Measurements from ENCODE around the gene REC8.

The REC8 gene

DNA sequence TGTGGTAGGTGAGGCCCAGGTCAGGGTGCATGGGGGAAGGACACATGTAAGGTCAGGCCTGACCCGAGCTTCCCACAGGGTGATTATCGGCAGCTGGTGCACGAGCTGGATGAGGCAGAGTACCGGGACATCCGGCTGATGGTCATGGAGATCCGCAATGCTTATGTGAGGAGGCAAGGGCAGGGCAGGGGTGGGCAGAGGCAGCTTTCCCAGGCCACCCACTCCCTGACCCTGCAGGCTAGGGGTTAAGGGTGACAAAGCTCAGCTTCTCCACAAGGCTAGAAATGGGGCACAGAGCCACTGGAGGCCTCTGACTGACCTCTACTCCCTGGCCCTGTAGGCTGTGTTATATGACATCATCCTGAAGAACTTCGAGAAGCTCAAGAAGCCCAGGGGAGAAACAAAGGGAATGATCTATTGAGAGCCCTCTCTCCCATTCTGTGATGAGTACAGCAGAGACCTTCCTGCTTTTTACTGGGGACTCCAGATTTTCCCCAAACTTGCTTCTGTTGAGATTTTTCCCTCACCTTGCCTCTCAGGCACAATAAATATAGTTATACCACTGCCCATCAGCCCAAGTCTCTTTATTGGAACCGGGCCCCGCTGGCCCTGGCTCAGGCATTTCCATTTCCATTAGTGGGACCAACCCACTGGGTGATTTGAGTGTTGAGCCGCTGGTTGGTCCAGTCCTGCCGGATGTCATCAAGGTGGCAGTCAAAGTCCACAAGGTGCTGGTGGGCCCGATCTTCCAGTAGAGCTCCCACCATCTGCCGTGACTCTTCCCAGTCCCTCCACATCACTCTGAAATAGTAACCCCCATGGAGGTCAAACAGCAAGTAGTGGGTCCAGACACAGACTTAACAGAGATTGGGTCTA lies 33.2 kb upstream of the REC8 start:
- no peak for DNase-seq (ENCODE audit: low spot score)

DNA sequence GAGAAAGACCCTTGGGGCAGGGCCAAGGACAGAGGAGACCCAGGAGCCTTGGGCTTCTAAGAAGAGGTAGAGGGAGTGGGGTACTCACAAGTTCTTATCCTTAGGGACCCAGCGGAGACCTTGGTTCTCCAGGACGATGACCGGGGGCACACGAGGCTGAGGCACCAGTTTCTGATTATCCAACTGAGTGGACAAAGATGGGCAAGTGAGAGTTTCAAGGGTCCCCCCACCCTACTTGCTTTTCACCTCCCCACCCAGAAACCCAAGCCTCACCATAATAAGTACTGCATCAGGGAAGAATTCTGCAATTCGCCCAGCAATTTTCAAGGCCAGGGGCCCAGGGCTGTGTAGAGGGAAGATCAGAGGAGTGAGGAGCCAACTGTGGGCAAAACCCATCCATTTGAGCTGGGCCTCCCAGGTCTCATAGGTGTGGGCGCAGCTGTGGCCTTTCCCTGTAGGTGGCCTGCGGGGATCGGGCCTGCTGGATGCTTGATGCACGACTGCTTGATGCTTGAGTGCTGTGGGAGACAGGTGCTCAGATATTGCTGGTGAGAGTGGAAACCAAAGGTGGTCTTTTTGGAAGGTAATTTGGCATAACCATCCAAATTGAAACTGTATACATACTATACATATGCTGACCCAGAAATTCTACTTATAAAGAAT lies 32.5 kb upstream of the REC8 start:
- DNase-seq (ENCODE audit: low spot score) = no peak

DNA sequence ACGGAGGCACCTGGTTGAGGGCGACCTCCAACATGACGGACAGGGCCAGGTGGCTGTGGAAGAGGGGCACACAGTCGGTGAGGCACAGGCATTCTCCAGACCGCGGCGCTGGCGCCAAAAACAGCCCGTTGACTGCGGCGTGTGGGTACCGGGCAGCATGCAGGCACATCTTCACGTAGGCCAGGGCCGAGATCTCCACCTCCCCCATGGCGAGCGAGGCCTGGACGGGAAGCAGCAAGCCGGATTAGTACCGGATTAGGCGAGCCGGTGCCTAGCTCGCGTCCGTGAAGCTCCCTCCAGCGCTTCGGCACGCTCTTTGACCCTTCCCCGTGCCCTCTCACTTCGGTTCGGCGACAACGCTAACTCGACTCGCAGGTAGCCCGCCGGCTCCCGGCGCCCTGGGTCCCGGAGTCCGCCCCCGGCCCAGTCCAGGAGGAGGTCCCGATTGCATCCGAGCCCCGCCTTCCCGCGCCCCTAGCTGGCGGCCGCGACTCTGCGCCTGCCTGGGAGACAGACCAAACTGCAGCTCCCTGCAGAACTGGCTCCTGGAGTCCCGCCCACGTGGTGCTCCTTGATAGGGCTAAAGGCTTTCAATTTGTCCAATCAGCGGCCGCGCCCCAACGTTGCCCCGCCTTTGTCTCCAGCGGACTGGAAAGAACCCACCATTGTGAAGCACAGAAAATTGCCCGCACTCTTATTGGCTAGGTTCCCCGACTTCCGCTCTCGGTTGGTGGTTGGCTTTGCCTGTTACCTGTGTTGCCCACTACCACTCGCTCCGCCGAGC lies 30.6 kb upstream of the REC8 start, which contains the start of gene EMC9:
TSS of gene EMC9 (minus strand) at position 495 of the 784 bp plus-strand sequence. CDS start at position 208, 287 bp downstream.
- DNase-seq (ENCODE audit: low spot score) = peak; percentile 97

DNA sequence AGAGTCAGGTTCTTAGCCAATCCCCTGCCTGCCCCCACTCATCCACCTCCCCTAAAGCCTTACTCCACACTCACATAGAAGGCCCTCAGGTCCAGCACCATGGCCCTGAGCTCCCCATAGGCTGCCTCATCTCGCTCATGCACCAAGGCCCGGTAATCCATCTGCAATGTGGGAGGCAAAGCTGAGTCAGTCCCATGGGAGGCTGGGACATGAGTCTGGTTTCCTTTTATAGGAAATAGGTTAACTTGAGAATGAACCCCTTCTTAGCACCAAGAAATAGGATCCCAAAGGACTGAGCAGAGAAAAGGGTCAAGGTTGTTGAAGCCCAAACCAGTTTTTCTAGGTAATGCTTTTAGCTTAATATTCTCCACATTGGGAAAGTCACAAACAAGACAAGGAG lies 28.4 kb upstream of the REC8 start:
- DNase-seq (ENCODE audit: low spot score) = no peak

DNA sequence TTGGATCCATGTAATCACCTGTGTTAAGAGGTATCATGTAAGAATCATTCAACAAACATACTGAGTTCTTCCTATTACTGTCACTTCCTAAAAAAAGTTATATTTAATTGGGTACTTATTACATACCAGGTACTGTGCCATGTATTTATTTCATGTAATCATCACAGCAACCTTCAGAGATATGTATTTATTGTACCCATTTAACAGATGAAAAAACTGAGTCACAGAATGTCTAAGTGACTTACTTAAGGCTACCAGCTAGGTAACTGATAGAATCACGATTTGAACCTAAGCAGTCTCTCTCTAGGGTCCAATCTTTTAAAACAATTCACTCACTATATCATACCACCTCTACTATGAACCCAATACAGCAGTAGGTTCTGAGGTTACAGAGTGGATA lies 27.4 kb upstream of the REC8 start:
- DNase-seq (ENCODE audit: low spot score) = no peak

DNA sequence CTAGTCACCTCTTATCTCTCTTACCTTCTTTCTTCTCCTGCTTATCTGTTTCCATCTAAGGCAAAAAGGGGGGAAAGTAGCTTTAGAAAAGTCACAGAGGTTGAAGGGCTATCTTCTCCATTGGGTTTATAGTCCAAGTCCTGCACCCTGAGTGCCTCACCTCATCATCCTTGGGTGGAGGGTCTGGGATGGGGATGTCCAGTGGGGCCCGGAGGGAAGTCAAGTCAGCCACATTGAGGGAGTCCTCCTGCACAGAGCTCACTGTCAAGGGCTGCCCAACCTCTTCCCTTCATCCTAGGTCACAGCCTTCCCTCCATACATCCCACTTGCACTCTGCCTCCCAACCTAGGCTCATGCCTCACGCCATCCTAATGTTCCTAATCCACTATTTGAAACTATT lies 26.7 kb upstream of the REC8 start:
- DNase-seq (ENCODE audit: low spot score) = no peak

DNA sequence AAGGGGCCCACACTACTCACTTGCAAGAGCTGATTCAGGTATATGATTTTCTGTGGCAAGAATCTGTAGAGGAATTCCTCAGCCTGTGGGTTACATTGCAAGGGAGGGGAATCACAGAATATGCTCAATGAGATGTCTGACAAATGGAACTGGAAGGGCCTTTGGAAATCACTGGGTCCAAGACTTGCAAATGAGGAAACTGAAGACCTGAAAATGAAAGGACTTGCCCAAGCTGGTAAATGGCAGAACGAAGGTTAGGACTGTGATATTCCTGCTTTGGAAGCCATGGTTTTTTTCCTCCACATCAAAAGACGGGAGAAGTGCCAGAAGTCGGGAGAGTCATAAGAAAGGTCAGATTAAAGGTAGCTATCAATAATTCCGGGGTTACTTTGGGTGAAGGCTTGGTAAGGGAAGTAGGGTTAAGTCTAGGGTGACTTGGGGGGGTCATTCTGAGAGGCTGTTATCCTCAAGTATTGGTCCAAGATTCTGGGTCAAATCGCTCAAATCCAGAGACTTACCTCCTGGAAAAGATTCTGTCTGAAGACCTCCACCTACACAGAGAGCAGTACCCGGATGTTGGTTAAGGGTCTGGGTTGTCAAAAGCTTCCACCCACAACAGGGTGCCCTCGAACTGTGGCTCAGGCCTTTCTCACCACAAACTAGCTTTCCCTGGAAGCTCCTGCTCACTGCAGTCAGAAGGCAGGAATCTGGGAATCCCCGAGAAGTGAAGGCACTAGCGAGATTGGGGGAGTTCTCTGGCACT lies 26.0 kb upstream of the REC8 start:
- peak; percentile 52 for DNase-seq (ENCODE audit: low spot score)

DNA sequence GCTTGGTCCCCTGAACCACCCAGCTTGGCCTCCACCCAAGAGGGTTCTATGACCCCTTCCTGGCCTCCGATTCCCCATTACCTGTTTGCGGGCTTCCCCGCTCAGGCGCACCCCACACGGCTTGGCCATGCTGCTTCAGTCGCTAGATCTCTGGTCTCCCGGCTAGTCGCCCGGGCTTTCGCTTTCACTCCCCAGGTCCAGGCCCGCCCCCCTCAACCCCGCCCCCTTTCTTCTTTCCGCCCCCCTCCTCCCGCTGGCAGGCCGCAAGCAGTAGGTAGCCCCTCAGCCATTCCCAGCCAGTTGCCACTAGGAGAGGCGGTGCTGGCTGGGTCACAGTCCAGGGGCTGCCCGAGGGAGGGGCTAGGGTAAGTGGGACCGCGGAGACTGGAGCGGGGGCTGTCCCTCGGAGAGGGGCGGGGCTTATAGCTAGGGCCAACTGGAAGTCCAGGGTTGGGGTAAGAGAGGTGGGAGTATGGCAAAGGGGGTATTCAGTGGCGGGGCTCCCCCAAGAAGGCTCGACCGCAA lies 25.4 kb upstream of the REC8 start, which contains the start of gene PSME2:
TSS of gene PSME2 (minus strand) at position 158 of the 525 bp plus-strand sequence. CDS start at position 129, 29 bp downstream.
- peak; percentile 95 for DNase-seq (ENCODE audit: low spot score)

DNA sequence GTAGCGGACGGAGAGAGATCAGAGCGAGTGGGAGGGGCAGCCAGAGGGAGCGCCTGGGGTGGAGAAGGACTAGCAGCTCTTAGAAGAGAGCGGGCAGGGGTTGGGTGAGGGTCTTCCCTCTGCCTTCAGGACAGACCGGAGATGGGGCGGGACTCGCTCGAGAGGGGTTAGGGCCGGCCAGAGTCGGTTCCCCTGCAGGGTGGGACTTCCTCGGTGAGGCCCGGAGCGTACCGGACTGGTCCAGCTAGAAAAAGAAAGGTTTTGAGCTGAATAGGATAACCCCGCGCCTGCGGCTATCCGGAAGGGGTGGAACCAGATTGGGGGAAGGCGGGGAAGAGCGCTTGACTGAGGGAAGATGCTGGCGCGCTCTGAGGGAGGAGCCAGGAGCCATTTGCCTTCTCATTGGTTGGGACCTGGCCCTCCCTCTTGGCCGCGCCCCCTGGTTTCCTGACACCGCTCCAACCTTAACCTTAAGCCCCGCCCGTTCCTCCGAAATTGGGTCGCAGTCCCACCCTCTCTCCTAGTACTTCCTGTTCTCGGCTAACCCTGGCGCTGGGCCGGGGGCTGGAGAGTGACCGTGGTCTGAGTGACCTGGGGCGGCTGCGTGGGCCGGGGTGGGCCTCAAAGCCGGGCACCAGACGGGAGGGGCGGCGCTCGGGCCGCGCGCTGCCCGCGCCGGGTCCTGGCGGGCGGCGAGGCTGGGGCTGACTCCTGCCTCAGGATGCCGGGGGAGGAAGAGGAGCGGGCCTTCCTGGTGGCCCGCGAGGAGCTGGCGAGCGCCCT lies 24.7 kb upstream of the REC8 start, which contains the start of gene RNF31:
TSS of gene RNF31 (plus strand) at position 521 of the 783 bp plus-strand sequence. CDS start at position 722, 201 bp downstream.
- peak; percentile 98 for DNase-seq (ENCODE audit: low spot score)

DNA sequence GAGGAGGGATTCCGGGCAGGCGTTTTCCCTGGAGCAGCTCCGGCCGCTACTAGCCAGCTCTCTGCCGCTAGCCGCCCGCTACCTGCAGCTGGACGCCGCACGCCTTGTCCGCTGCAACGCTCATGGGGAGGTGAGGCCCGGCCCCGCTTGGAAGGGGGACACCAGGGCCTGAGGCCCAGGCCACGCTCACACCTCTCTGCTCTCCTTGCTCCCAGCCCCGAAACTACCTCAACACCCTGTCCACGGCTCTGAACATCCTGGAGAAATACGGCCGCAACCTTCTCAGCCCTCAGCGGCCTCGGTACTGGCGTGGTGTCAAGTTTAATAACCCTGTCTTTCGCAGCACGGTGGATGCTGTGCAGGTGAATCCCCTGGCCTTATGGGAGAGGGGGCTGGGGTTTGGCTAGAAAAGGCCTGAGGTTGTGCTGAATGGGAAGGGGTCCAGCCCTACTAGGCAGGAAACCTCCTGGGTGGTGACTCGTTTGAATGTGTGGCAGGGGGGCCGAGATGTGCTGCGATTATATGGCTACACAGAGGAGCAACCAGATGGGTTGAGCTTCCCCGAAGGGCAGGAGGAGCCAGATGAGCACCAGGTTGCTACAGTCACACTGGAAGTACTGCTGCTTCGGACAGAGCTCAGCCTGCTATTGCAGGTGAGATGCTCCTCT lies 24.0 kb upstream of the REC8 start:
- no peak for DNase-seq (ENCODE audit: low spot score)

DNA sequence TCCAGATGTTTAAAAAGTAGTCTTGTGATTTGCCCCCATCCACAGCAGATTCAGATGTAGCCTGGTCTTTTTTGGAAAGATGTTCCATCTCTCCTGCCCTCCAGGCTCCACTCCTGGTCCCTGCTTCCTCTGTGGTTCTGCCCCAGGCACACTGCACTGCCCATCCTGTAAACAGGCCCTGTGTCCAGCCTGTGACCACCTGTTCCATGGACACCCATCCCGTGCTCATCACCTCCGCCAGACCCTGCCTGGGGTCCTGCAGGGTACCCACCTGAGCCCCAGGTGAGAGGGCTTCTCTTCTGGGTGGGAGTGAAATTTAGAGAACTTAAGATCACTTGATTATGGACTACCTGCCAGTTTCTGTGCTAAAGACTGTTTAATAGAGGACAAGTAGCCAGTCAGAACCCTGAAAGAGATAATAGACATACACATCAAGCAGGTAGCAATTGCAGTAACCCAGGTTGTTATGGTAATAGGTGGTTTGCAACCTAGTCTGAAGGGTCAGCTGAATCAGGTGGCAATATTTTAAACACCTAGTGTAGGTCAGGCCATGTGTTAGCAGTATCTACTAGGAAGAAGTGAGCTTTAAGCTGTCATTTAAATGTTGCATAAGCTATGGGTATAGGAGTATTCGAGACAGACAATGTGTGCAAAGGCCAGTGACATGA lies 22.4 kb upstream of the REC8 start:
- no peak for DNase-seq (ENCODE audit: low spot score)

DNA sequence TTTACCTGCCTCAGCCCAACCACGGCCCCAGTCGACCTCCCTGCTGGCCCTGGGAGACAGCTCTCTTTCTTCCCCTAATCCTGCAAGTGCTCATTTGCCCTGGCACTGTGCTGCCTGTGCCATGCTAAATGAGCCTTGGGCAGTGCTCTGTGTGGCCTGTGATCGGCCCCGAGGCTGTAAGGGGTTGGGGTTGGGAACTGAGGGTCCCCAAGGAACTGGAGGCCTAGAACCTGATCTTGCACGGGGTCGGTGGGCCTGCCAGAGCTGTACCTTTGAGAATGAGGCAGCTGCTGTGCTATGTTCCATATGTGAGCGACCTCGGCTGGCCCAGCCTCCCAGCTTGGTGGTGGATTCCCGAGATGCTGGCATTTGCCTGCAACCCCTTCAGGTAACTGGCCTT lies 21.8 kb upstream of the REC8 start:
- no peak for DNase-seq (ENCODE audit: low spot score)

DNA sequence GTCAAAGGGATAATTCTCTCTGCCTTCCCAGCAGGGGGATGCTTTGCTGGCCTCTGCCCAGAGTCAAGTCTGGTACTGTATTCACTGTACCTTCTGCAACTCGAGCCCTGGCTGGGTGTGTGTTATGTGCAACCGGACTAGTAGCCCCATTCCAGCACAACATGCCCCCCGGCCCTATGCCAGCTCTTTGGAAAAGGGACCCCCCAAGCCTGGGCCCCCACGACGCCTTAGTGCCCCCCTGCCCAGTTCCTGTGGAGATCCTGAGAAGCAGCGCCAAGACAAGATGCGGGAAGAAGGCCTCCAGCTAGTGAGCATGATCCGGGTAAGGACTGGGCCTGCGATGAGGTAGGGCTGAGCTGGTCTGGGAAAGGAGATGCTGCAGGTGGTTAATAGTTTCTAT lies 21.3 kb upstream of the REC8 start:
- DNase-seq (ENCODE audit: low spot score) = no peak

DNA sequence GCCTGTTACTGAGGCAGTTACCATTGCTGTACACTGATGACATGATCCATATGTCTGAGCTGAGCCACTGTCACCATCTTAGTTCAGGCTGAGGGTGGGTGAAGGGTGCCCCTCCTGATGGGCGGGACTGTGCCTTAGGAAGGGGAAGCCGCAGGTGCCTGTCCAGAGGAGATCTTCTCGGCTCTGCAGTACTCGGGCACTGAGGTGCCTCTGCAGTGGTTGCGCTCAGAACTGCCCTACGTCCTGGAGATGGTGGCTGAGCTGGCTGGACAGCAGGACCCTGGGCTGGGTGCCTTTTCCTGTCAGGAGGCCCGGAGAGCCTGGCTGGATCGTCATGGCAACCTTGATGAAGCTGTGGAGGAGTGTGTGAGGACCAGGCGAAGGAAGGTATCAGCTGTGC lies 20.9 kb upstream of the REC8 start:
- no peak for DNase-seq (ENCODE audit: low spot score)

DNA sequence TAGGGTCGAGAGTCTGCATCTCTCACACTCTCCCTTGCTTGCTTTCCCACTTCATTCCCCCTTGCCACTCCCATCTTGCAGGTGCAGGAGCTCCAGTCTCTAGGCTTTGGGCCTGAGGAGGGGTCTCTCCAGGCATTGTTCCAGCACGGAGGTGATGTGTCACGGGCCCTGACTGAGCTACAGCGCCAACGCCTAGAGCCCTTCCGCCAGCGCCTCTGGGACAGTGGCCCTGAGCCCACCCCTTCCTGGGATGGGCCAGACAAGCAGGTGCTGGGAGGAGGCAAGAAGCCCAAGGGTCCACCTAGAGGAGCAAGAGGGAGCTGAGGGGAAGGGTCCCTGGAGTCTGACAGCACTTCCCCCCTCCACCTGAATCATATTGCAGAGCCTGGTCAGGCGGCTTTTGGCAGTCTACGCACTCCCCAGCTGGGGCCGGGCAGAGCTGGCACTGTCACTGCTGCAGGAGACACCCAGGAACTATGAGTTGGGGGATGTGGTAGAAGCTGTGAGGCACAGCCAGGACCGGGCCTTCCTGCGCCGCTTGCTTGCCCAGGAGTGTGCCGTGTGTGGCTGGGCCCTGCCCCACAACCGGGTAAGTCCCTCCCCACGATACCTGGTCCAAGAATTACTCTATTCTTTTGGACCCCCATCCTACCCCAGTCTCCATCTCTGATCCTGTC lies 20.3 kb upstream of the REC8 start:
- no peak for DNase-seq (ENCODE audit: low spot score)

DNA sequence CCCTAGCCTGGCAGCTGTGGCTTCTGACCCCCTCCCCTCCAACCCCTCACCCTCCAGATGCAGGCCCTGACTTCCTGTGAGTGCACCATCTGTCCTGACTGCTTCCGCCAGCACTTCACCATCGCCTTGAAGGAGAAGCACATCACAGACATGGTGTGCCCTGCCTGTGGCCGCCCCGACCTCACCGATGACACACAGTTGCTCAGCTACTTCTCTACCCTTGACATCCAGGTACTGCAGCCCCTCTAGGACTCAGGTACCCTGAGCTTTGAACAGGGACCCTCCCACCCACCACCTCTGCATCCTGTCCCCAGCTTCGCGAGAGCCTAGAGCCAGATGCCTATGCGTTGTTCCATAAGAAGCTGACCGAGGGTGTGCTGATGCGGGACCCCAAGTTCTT lies 16.8 kb upstream of the REC8 start:
- DNase-seq (ENCODE audit: low spot score) = no peak

DNA sequence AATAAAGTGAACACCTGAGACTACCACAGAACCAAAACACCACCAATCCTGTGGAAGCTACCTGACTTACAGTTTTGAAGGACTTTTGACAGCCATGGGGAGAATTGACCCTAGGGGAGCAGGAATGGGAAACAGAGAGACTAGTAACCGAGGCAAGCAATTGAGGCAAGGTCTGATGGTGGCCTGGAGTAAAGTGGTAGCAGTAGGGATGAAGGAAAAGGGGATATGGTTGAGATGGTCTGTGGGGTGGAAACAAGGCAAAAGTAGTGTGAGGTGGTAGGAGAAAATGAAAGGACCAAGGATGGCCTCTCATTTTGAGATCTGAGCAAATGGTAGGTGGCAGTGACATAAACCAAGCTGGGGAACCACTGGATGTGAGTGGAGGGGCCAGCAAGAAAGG lies 15.0 kb upstream of the REC8 start:
- DNase-seq (ENCODE audit: low spot score) = no peak

DNA sequence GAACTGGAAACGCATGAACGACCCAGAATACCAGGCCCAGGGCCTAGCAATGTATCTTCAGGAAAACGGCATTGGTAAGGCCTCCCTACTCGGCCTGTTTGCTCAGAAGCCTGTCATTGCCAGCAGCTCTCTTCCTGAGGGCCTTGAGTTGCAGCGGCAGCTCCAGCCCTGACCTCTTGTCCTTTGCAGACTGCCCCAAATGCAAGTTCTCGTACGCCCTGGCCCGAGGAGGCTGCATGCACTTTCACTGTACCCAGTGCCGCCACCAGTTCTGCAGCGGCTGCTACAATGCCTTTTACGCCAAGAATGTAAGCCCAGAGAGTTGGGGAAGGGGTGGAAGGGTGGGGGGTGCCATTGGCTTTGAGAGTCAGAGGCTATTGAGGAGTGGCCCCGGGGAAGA lies 14.5 kb upstream of the REC8 start:
- DNase-seq (ENCODE audit: low spot score) = no peak

Data from GM03348 (cell line).